Measurements from ENCODE around the gene ROR1. TPM values are rescaled to one million over a fixed set of nuclear protein-coding genes. Genes with fewer than 3 reads are reported as not detected.

ROR1 gene
- total and polyA plus RNA-seq, 10 of the 15 experiments (the other 5 are each of a cell fraction or from before 2014, with no cell fraction given) = 0.02 to 0.08 (median 0.05) TPM; not detected in 6

DNA sequence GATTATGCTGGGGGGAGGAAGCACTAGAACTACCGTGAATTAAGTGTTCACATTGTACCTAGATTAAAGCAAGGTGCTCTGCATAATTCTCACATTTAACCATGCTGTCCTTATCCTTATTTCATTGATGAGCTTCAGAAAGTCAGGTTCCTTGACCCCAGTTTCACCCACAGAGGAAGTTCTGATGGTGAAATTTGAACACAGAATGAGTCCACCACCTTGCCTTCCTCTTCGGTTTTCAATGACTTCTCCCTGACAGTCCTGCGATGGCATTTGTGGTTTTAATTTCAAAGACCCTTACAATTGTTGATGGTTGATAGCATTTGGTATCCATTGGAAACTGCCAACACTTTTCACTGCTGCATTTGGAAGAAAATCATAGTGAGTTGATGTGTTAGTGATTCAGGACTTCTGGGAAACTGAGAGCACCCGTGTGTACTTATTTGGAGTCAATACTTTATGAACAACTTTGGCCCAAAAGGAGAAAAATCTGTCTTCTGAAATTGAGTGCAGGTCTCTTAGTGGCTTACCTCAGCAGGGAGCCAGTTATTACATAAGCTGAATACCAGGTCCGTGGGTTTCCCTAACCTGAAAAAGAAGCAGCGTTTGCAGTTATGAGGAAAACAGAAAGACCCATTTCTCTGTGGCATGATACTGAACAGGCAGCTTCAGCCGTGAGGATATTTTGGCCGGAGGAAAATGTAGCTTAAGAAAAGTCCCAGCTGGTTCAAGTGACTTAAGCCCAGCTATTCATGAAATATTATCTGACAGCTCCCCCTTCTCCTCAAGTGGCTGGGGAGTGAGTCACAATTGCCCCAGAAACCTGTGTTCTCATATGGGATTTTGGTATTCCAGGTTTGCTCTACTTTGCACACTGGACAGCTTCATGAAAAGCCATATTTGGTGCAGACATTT is 47.5 kb downstream of the ROR1 start:
- intact Hi-C loops (cut with micrococcal nuclease; ENCODE audit: unreplicated experiment) = no loop called here
- H3K36me3 ChIP-seq (ENCODE audit: control insufficient read depth in 2 of 2, insufficient read depth in 2 of 2, low read length in 1 of 2) = no peaks in the 10 kb centered on the region
- no peaks in the 10 kb centered on the region for H3K4me1 ChIP-seq (ENCODE audit: control insufficient read depth, insufficient read depth, low read length)
- no peaks in the 10 kb centered on the region for H3K79me2 ChIP-seq (ENCODE audit: control insufficient read depth, insufficient read depth, low read length)
- no peak overlapping the region for H3K27ac ChIP-seq (ENCODE audit: control insufficient read depth, insufficient read depth)
- no peak overlapping the region for H3K4me2 ChIP-seq (ENCODE audit: control insufficient read depth, insufficient read depth)
- TF ChIP-seq TARDBP (IDR thresholded peaks at IDR 0.05; ENCODE audit: borderline replicate concordance) = no peak
- TF ChIP-seq SMC3 (IDR thresholded peaks at IDR 0.05; ENCODE audit: borderline replicate concordance, low read length) = no peak
- no peak for TF ChIP-seq NRF1 (conservative IDR thresholded peaks at IDR 0.05; ENCODE audit: low read depth, low read length)
- TF ChIP-seq EP300 (IDR thresholded peaks at IDR 0.05; ENCODE audit: borderline replicate concordance in 1 of 2, control insufficient read depth in 1 of 2, low read depth in 2 of 2, low read length in 2 of 2) = no peak
- no peak for TF ChIP-seq ETV6 (conservative IDR thresholded peaks at IDR 0.05 in 1 of 2, IDR thresholded peaks at IDR 0.05 in 1 of 2; ENCODE audit: borderline replicate concordance in 1 of 2, low read depth in 1 of 2)
- 24% methylated on average over 8 of the region's 8 CpGs for WGBS (ENCODE audit: insufficient coverage, insufficient replicate concordance, low lambda C conversion rate, missing lambda C conversion rate)
- no peak overlapping the region for H2AFZ ChIP-seq (ENCODE audit: control insufficient read depth, low read depth, low read length)
- POLR2A ChIA-PET = interaction anchor here (1.2 to 1.3 kb wide), 2 partner anchors 12 to 16 kb away, joined by 3 to 4 read pairs; no protein-coding TSS in a partner anchor
- H3K9me3 ChIP-seq (replicated peaks; ENCODE audit: control insufficient read depth, insufficient read depth, low read length) = no peaks in the 10 kb centered on the region; the same call in 2 of the 3 replicates
- BruUV-seq (replicated peaks) = no TSS peak
- no peak overlapping the region for H3K9ac ChIP-seq (ENCODE audit: control insufficient read depth, insufficient read depth, low read length)
- H4K20me1 ChIP-seq (ENCODE audit: control insufficient read depth, insufficient read depth) = no peaks in the 10 kb centered on the region
- H3K4me3 ChIP-seq = no peak overlapping the region
- no peak for ATAC-seq
- SMC1A ChIA-PET (ENCODE audit: uncharacterized antibody, unreplicated experiment) = interaction anchor here (0.6 to 3.6 kb wide), 8 partner anchors 8 to 500 kb away, joined by 3 to 15 read pairs (median 4); no protein-coding TSS in a partner anchor
- in situ Hi-C loops (cut with MboI) = no loop called here
- no peak for FAIRE-seq
- no peaks in the 10 kb centered on the region for H3K27me3 ChIP-seq (replicated peaks in 1 of 2; ENCODE audit: control insufficient read depth in 2 of 2, insufficient read depth in 2 of 2, low read length in 1 of 2)
- DNase-seq (ENCODE audit: low read depth, low spot score) = no peak
- RAD21 ChIA-PET (ENCODE audit: unreplicated experiment) = interaction anchor here (1.5 to 1.6 kb wide), 2 partner anchors 10 to 17 kb away, joined by 5 to 8 read pairs; no protein-coding TSS in a partner anchor
- CTCF ChIA-PET = no interaction called here
